HG03558 (cell line): ENCODE results near the gene ZBTB12.

ENCODE experiments used
- ATAC-seq: cut with Tn5 transposase; IDR thresholded peaks from one replicate; pipeline ENCODE4 v1.9.1; 2021; ENCODE audit warnings: moderate number of reproducible peaks; ENCODE audit not compliant: unreplicated experiment; ENCODE audit errors: extremely low read depth

ZBTB12 gene

GRCh38 chr6:31898383-31899011 lies 3.4 kb downstream of the ZBTB12 start:
- ATAC-seq = no peak

DNA sequence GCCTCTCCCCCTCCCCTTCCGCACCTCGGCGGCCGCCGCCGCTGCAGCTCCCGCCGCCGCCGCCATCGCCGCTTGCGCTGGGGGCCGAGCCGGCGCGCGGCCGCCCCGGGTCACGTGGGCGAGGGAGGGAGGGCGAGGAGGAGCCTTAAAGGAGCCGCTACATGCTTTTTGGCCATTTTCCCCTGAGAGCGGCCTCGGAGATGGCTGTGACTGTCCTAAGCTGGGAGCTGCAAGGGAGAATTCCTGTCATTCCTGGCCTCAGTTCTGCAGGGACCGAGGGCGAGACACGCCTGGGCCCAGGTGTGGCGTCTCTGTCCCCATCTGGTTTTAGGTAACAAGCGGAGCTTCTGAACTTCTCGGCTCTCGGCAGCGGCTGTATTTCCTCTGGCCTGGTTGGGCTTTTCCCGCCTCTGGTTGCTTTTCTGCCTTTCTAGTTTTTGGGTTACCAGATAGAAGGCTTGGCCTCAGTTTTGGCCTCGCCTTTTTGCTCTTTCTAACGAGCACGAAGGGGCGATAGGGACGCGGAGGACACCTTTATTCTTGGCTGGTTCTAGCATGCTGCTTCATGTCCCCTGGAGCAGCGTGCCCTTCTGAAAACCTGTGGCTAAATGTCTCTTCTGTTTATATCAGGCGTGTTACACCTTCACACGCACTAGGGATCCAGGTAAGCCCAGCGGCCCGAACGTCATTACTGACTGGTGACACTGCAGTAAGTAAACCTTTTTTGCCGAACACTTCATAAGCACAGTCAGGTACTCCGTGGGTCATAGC lies 4.1 kb downstream of the ZBTB12 start, which contains the start of gene EHMT2:
Gene EHMT2, minus strand, starts transcription at position 87 of the 771 bp plus-strand sequence. Its CDS starts 21 bp downstream, at position 66.
- ATAC-seq = no peak

- no peak for ATAC-seq
These were observed 4.9 kb downstream of the ZBTB12 start for GRCh38 chr6:31896856-31897611.

GRCh38 chr6:31896493-31896855 lies 5.4 kb downstream of the ZBTB12 start:
- no peak for ATAC-seq

DNA sequence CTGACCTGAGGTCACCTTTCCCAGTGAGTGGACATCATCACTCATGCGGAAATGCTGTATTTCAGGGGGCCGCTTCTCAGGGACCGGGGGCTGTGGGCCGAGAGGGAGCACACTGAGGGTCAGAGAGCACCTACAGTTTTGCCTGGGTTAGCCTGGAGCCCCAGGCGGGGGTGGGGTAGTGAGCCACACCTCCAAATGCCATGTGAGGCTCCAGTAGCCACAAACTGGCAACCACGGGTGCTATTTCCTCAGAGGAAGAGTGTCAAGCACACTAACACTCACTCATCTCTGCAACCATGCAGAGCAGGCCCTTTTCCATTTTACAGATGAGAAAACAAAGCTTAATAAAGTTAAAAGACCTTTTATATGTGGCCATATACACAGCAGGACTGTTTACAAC lies 9.1 kb downstream of the ZBTB12 start:
- no peak for ATAC-seq

GRCh38 chr6:31889331-31889972 lies 12.4 kb downstream of the ZBTB12 start:
- ATAC-seq = no peak

DNA sequence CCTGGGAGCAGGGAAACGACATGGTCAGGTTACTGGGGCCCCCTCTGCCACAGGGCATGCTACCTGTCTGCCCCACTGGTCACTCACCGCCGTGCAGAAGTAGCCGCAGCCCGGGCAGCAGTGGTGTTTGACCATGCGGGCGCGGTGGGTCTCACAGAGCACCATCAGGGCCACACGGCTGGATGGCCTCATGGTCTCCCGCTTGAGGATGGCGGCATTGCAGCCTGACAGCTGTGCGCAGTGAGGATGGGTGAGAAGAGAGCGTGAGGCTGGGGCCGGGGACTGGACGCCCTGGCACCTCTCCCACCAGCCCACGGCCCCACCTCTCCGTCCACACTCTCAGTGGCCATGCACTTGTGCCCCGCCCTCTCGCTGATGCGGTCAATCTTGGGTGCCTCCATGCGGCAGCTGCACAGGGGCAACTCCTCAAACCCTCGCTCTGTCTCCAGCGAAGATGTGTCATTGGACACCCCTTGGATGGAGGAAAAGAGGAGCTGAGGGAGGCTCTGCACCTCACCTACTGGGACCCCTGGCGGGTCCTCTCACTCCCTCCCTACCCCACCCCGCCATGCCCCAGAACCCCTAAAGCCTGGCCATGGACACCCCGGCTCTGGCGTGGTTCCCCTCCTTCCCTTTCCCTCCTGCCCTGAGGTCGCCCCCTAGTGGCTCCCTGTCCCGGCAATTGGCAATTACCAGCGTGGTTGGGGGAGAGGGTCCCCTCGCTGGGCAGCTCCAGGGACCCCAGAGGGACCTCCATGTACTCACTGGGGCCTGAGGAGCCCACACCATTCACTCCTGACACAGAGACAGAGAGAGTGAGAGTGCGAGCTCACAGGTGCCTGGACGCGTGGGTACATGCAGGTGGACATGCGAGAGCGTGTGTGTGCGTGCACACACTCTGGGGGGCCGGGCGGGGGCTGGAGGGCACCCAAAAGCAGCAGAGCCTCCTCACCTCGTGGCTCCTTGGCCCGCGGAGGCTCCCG lies 13.3 kb downstream of the ZBTB12 start:
- ATAC-seq = no peak

GRCh38 chr6:31887173-31888007 lies 14.5 kb downstream of the ZBTB12 start:
- ATAC-seq = no peak

DNA sequence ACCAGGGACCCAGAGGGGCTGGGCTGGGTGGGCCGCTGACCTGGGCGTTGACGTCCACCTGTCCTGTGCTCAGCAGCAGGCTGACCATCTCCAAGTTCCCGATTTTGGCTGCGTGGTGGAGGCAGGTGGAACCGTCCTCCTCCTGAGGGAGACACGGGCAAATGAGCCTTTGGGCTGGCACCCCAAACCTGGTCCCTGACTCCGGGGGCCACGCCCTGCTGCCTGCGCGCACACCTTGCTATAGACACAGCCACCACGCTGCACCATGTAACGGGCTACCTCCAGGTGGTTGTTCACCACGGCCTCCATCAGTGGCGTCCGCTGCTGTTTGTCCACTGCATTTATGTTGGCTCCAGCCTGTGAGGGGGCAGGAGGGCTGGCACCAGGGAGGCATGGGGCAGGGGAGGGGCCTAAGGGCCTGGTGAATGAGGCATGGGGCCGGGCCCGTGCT lies 15.3 kb downstream of the ZBTB12 start:
- no peak for ATAC-seq

DNA sequence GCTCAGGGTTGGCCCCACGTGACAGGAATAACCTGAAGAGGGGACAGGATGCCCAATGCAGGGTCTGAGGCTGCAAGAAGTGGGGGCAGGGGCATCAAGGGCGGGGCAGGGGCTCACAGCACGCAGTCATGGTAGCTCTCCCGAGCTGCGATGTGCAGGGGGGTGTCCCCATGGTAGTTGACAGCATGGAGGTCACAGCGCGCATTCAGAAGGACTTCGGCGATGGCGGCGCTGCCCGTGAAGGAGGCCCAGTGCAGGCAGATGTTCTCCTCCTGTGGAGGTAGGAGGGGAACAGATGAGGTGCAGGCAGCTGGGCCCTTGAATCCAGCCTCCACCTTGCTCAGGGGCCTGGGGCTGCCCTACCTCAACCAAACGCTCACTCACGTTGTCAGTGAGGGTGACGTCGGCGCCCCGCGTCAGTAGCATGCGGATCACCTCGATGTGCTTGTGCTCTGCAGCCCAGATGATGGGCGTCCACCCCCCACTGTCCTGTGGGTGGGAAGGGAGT lies 17.3 kb downstream of the ZBTB12 start:
- no peak for ATAC-seq

- no peak for ATAC-seq
These were observed 18.2 kb downstream of the ZBTB12 start for GRCh38 chr6:31883676-31884075.

DNA sequence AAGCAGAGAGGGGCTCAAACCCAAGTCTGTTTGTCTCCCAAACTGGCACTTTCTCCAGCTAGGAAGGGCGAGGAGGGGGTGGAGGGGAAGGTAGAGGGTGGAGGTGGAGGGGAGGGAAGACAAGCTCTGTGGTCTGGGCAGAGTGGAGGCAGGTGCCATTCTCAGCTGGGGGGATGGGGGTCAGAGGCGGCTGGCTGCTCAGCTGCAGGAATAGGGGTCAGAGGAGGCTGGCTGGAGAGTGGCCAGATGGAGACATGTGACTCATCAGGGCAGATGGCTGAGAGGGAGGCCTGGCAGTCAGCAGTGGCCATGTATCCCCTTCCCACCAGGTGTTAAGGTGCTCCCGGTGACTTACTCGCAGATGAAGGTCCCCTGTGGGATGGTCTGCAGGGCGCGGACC lies 19.5 kb downstream of the ZBTB12 start:
- no peak for ATAC-seq

- no peak for ATAC-seq
These were observed 20.6 kb downstream of the ZBTB12 start for GRCh38 chr6:31881136-31881859.

- ATAC-seq = no peak
These were observed 21.3 kb downstream of the ZBTB12 start for GRCh38 chr6:31880616-31881015.

GRCh38 chr6:31879901-31880300 lies 22.0 kb downstream of the ZBTB12 start:
- ATAC-seq = no peak

DNA sequence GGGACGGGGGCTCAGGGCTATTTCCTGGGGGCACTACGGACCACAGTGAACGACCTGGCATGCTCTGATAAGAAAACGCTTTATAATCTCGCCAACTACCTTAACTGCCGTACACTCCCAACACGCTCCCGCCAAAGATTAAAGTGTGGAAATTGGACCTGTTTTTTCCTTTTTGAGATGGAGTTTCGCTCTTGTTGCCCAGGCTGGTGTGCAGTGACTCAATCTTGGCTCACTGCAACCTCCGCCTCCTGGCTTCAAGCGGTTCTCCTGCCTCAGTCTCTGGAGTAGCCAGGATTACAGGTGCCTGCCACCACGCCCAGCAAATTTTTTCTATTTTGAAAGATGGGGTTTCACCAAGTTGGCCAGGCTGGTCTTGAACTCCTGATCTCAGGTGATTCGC lies 22.7 kb downstream of the ZBTB12 start:
- no peak for ATAC-seq

DNA sequence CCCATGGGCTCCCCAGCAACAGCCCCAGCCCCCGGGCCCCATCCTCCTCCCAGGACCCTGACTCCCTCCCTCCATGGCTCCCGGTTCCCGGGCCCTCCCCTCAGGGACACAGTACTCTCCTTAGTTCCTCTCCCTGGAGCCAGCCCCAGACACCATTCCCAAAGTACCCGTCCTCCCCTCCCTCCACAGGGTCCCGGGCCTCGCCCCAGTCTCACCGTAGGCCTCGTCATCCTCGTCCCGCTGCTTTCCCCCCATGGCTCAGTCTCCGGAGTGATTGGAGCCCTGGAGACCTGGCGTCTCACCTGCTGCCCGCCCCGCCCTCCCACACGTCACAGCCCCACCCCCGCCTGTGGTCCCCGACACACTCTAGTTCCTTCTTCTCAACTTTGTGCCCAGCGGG lies 23.2 kb downstream of the ZBTB12 start, which contains the start of gene SLC44A4:
Gene SLC44A4, minus strand, starts transcription at position 272 of the 400 bp plus-strand sequence. Its CDS starts 17 bp downstream, at position 255.
- no peak for ATAC-seq

- no peak for ATAC-seq
These were observed 23.7 kb downstream of the ZBTB12 start for GRCh38 chr6:31878222-31878621.
